Measurements from ENCODE around the gene GATA2.

GATA2 gene

DNA sequence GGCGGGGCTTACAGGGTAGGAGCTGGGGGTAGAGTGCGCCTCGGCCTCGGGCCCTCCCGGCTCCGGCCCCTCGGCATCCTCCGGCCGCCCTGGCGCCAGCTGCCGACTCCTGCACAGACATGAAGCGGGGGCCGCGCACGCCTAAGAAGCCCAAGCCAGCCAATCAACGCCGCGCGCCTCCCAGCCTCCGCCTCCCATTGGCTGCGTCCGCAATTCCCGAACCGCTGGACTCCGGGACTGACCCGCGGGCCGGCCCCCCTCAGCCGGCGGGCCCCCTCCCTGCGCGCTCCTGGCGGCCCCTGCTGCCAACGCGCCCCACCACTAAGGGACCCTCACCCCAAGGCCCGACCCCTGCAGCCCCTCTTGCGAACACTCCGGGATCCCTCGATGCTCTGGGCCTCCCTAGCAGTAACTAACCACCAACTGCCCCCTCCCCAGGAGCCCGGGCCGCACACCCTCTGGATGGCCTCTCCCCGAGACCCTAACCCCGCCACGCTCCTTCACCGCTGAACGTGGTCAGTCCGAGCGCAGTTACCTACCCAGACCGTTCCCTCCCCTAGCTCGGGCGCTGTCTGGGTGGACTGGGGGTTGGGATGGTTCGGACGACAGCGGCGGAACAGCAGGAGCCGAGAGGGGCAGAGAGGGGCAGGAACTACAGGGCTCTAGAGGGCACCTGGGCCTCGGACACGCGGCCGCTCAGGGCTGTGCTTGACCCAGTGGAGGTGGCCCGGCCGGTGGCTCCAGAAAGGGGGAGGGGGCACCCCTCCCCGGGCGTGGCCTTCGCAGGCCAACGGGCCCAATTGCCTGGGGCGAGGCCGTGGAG is 5.0 kb downstream of the GATA2 start:
- Histone ChIP-seq H3K9ac (ENCODE audit: insufficient read length, low read depth) (peak overlapping the region; percentile 90), H3K9me3 (ENCODE audit: insufficient read depth, low read length) (no peaks in the 10 kb centered on the region), H3K27me3 (ENCODE audit: insufficient read depth, insufficient read length) (peaks cover 89% of the 10 kb centered on the region), H3K4me1 (ENCODE audit: insufficient read depth, insufficient read length) (peaks cover 44% of the 10 kb centered on the region), H3K4me3 (ENCODE audit: insufficient read length, low read depth) (peak overlapping the region; percentile 78), H3K36me3 (ENCODE audit: insufficient read depth, insufficient read length, low read length) (peaks cover 6% of the 10 kb centered on the region)
- peak; percentile 76 for DNase-seq (ENCODE audit: low read depth, low spot score)
- TF ChIP-seq SUZ12 (IDR thresholded peaks at IDR 0.05; ENCODE audit: extremely low read depth, insufficient read depth, insufficient read length) (peak; percentile 58), YY1 (IDR thresholded peaks at IDR 0.05; ENCODE audit: insufficient read depth, insufficient read length) (no peak)

DNA sequence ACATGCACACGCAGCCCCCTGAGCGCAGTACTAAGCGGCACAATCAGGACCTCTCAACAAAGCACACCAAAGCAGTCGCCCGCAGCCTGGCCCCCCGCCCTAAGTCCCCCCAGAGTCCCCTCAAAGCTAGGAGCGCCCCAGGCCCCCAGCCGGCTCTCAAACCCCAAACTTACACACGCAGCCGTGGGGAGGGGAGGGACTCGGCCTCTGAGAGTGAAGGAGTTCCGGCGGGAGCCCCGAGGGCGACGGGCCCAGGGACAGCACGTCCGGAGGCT is 5.5 kb downstream of the GATA2 start:
- no peak for TF ChIP-seq ZNF274 (IDR thresholded peaks at IDR 0.05; ENCODE audit: low read depth, low read length)
- TF ChIP-seq YY1 (IDR thresholded peaks at IDR 0.05; ENCODE audit: insufficient read depth, insufficient read length), result no peak
- Histone ChIP-seq H3K27me3 (ENCODE audit: insufficient read depth, insufficient read length) (peaks cover 85% of the 10 kb centered on the region), H3K4me3 (ENCODE audit: insufficient read length, low read depth) (peak overlapping the region; percentile 78), H3K4me1 (ENCODE audit: insufficient read depth, insufficient read length) (peaks cover 43% of the 10 kb centered on the region), H3K9ac (ENCODE audit: insufficient read length, low read depth) (peak overlapping the region; percentile 90), H3K36me3 (ENCODE audit: insufficient read depth, insufficient read length, low read length) (peaks cover 6% of the 10 kb centered on the region), H3K9me3 (ENCODE audit: insufficient read depth, low read length) (no peaks in the 10 kb centered on the region)
- no peak for DNase-seq (ENCODE audit: low read depth, low spot score)

GRCh38 chr3:128486681-128487537 is 6.1 kb downstream of the GATA2 start:
- Histone ChIP-seq H3K27me3 (ENCODE audit: insufficient read depth, insufficient read length) (peaks cover 84% of the 10 kb centered on the region), H3K9ac (ENCODE audit: insufficient read length, low read depth) (peak overlapping the region; percentile 90), H3K4me1 (ENCODE audit: insufficient read depth, insufficient read length) (peaks cover 45% of the 10 kb centered on the region), H3K4me3 (ENCODE audit: insufficient read length, low read depth) (peak overlapping the region; percentile 78), H3K9me3 (ENCODE audit: insufficient read depth, low read length) (no peaks in the 10 kb centered on the region), H3K36me3 (ENCODE audit: insufficient read depth, insufficient read length, low read length) (peaks cover 6% of the 10 kb centered on the region)
- no peak for DNase-seq (ENCODE audit: low read depth, low spot score)
- no peak for TF ChIP-seq YY1 (IDR thresholded peaks at IDR 0.05; ENCODE audit: insufficient read depth, insufficient read length)
- TF ChIP-seq SUZ12 (IDR thresholded peaks at IDR 0.05; ENCODE audit: extremely low read depth, insufficient read depth, insufficient read length), result peak; percentile 30
- TF ChIP-seq ZNF274 (IDR thresholded peaks at IDR 0.05; ENCODE audit: low read depth, low read length), result no peak

DNA sequence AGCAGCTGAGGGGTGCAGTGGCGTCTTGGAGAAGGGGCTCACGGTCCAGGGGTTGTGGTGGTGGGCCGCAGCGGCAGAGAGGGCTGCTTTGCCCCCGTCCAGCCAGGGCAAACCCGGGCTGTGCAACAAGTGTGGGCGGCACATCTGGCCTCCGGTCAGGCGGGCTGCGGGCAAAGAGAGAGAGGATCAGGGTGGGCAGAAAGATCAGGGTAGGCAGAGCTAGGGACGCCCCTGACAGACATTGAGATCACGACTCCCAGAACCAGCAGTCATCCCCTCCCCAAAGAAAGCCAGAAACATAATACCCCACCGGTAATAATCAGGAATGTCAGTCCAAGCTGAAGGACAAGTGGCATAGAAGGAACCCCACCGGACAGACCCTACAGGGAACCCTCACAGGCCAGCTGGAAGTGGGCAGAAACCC is 6.8 kb downstream of the GATA2 start:
- peaks cover 77% of the 10 kb centered on the region for H3K27me3 ChIP-seq (ENCODE audit: insufficient read depth, insufficient read length)
- peaks cover 8% of the 10 kb centered on the region for H3K36me3 ChIP-seq (ENCODE audit: insufficient read depth, insufficient read length, low read length)
- DNase-seq (ENCODE audit: low read depth, low spot score), result no peak
- peaks cover 41% of the 10 kb centered on the region for H3K4me1 ChIP-seq (ENCODE audit: insufficient read depth, insufficient read length)
- H3K4me3 ChIP-seq (ENCODE audit: insufficient read length, low read depth), result peak overlapping the region; percentile 78
- peak; percentile 55 for TF ChIP-seq SUZ12 (IDR thresholded peaks at IDR 0.05; ENCODE audit: extremely low read depth, insufficient read depth, insufficient read length)
- no peak for TF ChIP-seq ZNF274 (IDR thresholded peaks at IDR 0.05; ENCODE audit: low read depth, low read length)
- H3K9me3 ChIP-seq (ENCODE audit: insufficient read depth, low read length), result no peaks in the 10 kb centered on the region
- H3K9ac ChIP-seq (ENCODE audit: insufficient read length, low read depth), result peak overlapping the region; percentile 90

- peaks cover 35% of the 10 kb centered on the region for H3K4me1 ChIP-seq (ENCODE audit: insufficient read depth, insufficient read length)
- H3K27me3 ChIP-seq (ENCODE audit: insufficient read depth, insufficient read length), result peaks cover 70% of the 10 kb centered on the region
- H3K4me3 ChIP-seq (ENCODE audit: insufficient read length, low read depth), result no peak overlapping the region
- peaks cover 15% of the 10 kb centered on the region for H3K36me3 ChIP-seq (ENCODE audit: insufficient read depth, insufficient read length, low read length)
- TF ChIP-seq YY1 (IDR thresholded peaks at IDR 0.05; ENCODE audit: insufficient read depth, insufficient read length), result no peak
- peak; percentile 3 for TF ChIP-seq SUZ12 (IDR thresholded peaks at IDR 0.05; ENCODE audit: extremely low read depth, insufficient read depth, insufficient read length)
- H3K9ac ChIP-seq (ENCODE audit: insufficient read length, low read depth), result peak overlapping the region; percentile 57
- no peak for DNase-seq (ENCODE audit: low read depth, low spot score)
- H3K9me3 ChIP-seq (ENCODE audit: insufficient read depth, low read length), result no peaks in the 10 kb centered on the region
Measured at GRCh38 chr3:128485282-128486204, 7.5 kb downstream of the GATA2 start.

DNA sequence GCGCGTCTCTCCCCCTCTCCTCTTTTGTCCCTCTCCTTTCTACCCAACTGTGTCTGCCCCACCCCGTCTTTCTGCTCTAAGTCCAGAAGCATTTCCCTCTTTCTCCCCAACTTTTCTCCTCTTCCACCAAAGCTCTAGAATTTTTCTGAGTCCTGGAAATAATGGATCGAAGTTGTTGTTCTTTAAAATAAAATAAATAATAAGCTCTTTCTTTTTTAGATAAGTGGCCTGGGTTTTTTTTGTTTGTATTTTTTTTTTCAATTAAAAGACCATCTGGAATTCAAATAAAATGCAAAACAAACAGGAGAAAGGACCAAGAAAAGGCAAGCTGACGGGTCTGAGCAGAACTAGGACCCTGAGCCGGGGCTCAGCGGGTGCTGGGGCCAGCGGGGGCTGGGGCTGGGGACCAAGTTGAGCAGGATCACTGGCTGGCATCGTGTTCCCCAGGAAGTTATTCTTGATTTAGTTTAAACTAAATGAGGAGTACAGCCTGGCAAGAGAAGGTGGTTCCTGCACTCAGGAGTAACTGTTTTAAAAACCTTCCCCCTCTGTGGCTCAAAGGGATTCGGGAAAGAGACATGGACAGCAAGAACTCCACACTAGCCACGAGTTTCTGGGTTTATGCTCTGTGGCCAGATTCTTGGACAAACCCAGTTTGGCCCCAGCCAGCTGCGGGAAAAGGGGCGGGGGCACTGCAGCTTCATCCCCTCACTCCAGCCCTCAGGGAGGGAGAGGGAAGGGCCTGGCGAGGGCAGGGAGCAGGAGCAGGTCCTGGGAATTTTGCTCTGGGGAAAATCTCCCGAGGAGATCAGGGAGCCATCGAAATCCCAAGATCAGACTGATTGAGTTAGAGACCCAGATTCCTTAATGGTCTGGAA is 8.4 kb downstream of the GATA2 start:
- peaks cover 23% of the 10 kb centered on the region for H3K36me3 ChIP-seq (ENCODE audit: insufficient read depth, insufficient read length, low read length)
- peak overlapping the region; percentile 57 for H3K9ac ChIP-seq (ENCODE audit: insufficient read length, low read depth)
- peaks cover 61% of the 10 kb centered on the region for H3K27me3 ChIP-seq (ENCODE audit: insufficient read depth, insufficient read length)
- H3K9me3 ChIP-seq (ENCODE audit: insufficient read depth, low read length), result no peaks in the 10 kb centered on the region
- DNase-seq (ENCODE audit: low read depth, low spot score), result no peak
- peak overlapping the region; percentile 22 for H3K4me3 ChIP-seq (ENCODE audit: insufficient read length, low read depth)
- no peak for TF ChIP-seq YY1 (IDR thresholded peaks at IDR 0.05; ENCODE audit: insufficient read depth, insufficient read length)
- TF ChIP-seq ZNF274 (IDR thresholded peaks at IDR 0.05; ENCODE audit: low read depth, low read length), result no peak
- TF ChIP-seq SUZ12 (IDR thresholded peaks at IDR 0.05; ENCODE audit: extremely low read depth, insufficient read depth, insufficient read length), result no peak
- peaks cover 29% of the 10 kb centered on the region for H3K4me1 ChIP-seq (ENCODE audit: insufficient read depth, insufficient read length)
